Stimulated activated CD4-positive, alpha-beta T cell treated with anti-CD3 and anti-CD28 coated beads, Interleukin-4, amount 100 ng/mL, for 1 hour (primary cell): ENCODE data around the gene SETBP1.

Source experiments
- DNase-seq: peaks from one replicate; pipeline ENCODE4 v3.0.0-alpha.2; 2020

The SETBP1 gene

GRCh38 chr18:44733069-44733753, 52.5 kb downstream of the SETBP1 start:
- no peak for DNase-seq

- no peak for DNase-seq
Measured at GRCh38 chr18:44733754-44734465, 53.2 kb downstream of the SETBP1 start.

- no peak for DNase-seq
Measured at GRCh38 chr18:44735096-44735495, 54.4 kb downstream of the SETBP1 start.

GRCh38 chr18:44736664-44737380, 56.1 kb downstream of the SETBP1 start:
- DNase-seq: no peak

GRCh38 chr18:44737623-44738022, 56.9 kb downstream of the SETBP1 start:
- DNase-seq: no peak

- DNase-seq: no peak
Measured at GRCh38 chr18:44740000-44740399, 59.3 kb downstream of the SETBP1 start.

GRCh38 chr18:44741085-44741484, 60.4 kb downstream of the SETBP1 start:
- no peak for DNase-seq

GRCh38 chr18:44741511-44741910, 60.8 kb downstream of the SETBP1 start:
- DNase-seq: no peak

GRCh38 chr18:44742126-44742525, 61.4 kb downstream of the SETBP1 start:
- no peak for DNase-seq

GRCh38 chr18:44742718-44743311, 62.1 kb downstream of the SETBP1 start:
- no peak for DNase-seq

GRCh38 chr18:44743631-44744030, 62.9 kb downstream of the SETBP1 start:
- no peak for DNase-seq

GRCh38 chr18:44744161-44745121, 63.8 kb downstream of the SETBP1 start:
- no peak for DNase-seq

- no peak for DNase-seq
Measured at GRCh38 chr18:44747157-44747556, 66.5 kb downstream of the SETBP1 start.

GRCh38 chr18:44748582-44748981, 67.9 kb downstream of the SETBP1 start:
- DNase-seq: no peak

- DNase-seq: no peak
Measured at GRCh38 chr18:44750774-44751173, 70.1 kb downstream of the SETBP1 start.

GRCh38 chr18:44754567-44754966, 73.9 kb downstream of the SETBP1 start:
- no peak for DNase-seq

- peak; percentile 34 for DNase-seq
Measured at GRCh38 chr18:44758861-44759631, 78.4 kb downstream of the SETBP1 start.

GRCh38 chr18:44759925-44760342, 79.2 kb downstream of the SETBP1 start:
- DNase-seq: no peak

GRCh38 chr18:44761812-44762211, 81.1 kb downstream of the SETBP1 start:
- no peak for DNase-seq

- no peak for DNase-seq
Measured at GRCh38 chr18:44763327-44763726, 82.6 kb downstream of the SETBP1 start.

GRCh38 chr18:44764863-44765262, 84.2 kb downstream of the SETBP1 start:
- DNase-seq: no peak
